Lung (tissue), 16 donors: ENCODE data around the gene MUC3A. TPM values are rescaled to one million over a fixed set of nuclear protein-coding genes. Genes with fewer than 3 reads are reported as not detected.

Experiments used
- ATAC-seq: fragments of 200-7000 bp; cut with Tn5 transposase; one replicate; pipeline ENCODE4 v1.9.1; 2020; ENCODE audit warnings: moderate number of reproducible peaks; ENCODE audit not compliant: insufficient read depth, low FRiP score
- DNase-seq, 3 donors: peaks; one replicate each; pipeline ENCODE4 v3.0.0-alpha.2; 2013 to 2017
- H3K27ac ChIP-seq, 2 donors: one replicate each; pipeline ENCODE4 v1.5.1; 2013; ENCODE audit warnings: mild to moderate bottlenecking in 2 of 2, moderate library complexity in 2 of 2, control low read depth in 1 of 2, inconsistent platforms in 1 of 2, low read depth in 1 of 2, low read length in 1 of 2
- H3K27me3 ChIP-seq, 3 donors: one replicate each; pipeline ENCODE4 v1.5.1; 2013; ENCODE audit warnings: low read length in 2 of 3; ENCODE audit not compliant: control insufficient read depth in 3 of 3, insufficient read depth in 3 of 3
- H3K36me3 ChIP-seq, 4 donors: one replicate each; pipeline ENCODE4 v1.5.1; 2013; ENCODE audit warnings: low read length in 4 of 4, mild to moderate bottlenecking in 1 of 4, moderate library complexity in 1 of 4; ENCODE audit not compliant: control insufficient read depth in 4 of 4, insufficient read depth in 4 of 4
- H3K4me1 ChIP-seq, 5 donors: one replicate each; pipeline ENCODE4 v1.5.1; 2013; ENCODE audit warnings: low read length in 5 of 5, mild to moderate bottlenecking in 2 of 5, moderate library complexity in 1 of 5; ENCODE audit not compliant: control insufficient read depth in 5 of 5, insufficient read depth in 5 of 5
- H3K4me3 ChIP-seq: one replicate; pipeline ENCODE4 v1.5.1; 2013; ENCODE audit warnings: mild to moderate bottlenecking, control low read depth, moderate library complexity
- H3K9ac ChIP-seq, 2 donors: one replicate each; pipeline ENCODE4 v1.5.1; 2013; ENCODE audit warnings: low read length in 2 of 2, control low read depth in 1 of 2; ENCODE audit not compliant: insufficient read depth in 1 of 2
- H3K9me3 ChIP-seq, 4 donors: one replicate each; pipeline ENCODE4 v1.5.1; 2013; ENCODE audit warnings: low read length in 3 of 4, mild to moderate bottlenecking in 1 of 4, moderate library complexity in 1 of 4; ENCODE audit not compliant: control insufficient read depth in 4 of 4, insufficient read depth in 3 of 4
- WGBS, 2 donors: extraction: QIAGEN DNeasy Blood & Tissue Kit; methylation state at CpG; one replicate each; pipeline ENCODE4 v1.1.7; 2013; 5-methylcytosine and 5-hydroxymethylcytosine counted together
- long read RNA-seq, 5 donors: transcript quantifications; one replicate each; lab custom pipeline, GENCODE V29; 2026
- polyA plus RNA-seq, 2 donors: library from polyadenylated mRNA; stranded (reverse); fragments of 200-250 nt; gene quantifications; one replicate each; pipeline ENCODE4 v1.2.1, GENCODE V29; 2013
- total RNA-seq, 2 donors: library from RNA; depleted of rRNA in 1 of 2; stranded (reverse); fragments of >200 nt in 1 of 2; gene quantifications; one replicate each; pipeline ENCODE4 v1.2.1, GENCODE V29; 2014 to 2021
- TF ChIP-seq, protein P1 (sequence below): IDR thresholded peaks from 2 replicates; pipeline ENCODE4 v1.5.1; 2012; ENCODE audit warnings: mild to moderate bottlenecking; ENCODE audit errors: control extremely low read depth, extremely low read depth
- donor health status: control.
- donor health status: control.
- donor health status: Bipolar disorder and iron deficiency.
- donor health status: healthy.
- donor health status: DM: yes; HTN: yes; CAD: no.

Gene MUC3A, protein sequence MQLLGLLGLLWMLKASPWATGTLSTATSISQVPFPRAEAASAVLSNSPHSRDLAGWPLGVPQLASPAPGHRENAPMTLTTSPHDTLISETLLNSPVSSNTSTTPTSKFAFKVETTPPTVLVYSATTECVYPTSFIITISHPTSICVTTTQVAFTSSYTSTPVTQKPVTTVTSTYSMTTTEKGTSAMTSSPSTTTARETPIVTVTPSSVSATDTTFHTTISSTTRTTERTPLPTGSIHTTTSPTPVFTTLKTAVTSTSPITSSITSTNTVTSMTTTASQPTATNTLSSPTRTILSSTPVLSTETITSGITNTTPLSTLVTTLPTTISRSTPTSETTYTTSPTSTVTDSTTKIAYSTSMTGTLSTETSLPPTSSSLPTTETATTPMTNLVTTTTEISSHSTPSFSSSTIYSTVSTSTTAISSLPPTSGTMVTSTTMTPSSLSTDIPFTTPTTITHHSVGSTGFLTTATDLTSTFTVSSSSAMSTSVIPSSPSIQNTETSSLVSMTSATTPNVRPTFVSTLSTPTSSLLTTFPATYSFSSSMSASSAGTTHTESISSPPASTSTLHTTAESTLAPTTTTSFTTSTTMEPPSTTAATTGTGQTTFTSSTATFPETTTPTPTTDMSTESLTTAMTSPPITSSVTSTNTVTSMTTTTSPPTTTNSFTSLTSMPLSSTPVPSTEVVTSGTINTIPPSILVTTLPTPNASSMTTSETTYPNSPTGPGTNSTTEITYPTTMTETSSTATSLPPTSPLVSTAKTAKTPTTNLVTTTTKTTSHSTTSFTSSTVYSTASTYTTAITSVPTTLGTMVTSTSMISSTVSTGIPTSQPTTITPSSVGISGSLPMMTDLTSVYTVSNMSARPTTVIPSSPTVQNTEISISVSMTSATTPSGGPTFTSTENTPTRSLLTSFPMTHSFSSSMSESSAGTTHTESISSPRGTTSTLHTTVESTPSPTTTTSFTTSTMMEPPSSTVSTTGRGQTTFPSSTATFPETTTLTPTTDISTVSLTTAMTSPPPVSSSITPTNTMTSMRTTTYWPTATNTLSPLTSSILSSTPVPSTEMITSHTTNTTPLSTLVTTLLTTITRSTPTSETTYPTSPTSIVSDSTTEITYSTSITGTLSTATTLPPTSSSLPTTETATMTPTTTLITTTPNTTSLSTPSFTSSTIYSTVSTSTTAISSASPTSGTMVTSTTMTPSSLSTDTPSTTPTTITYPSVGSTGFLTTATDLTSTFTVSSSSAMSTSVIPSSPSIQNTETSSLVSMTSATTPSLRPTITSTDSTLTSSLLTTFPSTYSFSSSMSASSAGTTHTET (N-terminal part only)
- total RNA-seq (1 to 10 TPM; 1.6 to 5.5 TPM), polyA plus RNA-seq (1 to 10 TPM in 1 of 2 donors, under 1 TPM in 1; 0.53 to 1.5 TPM)
- long read RNA-seq, donor 1 = 0 reads
- long read RNA-seq, donor 2, partial matches to known transcripts = 0 of 1 reads
- long read RNA-seq, donor 2, other reads (novel, unspliced or antisense) = 0 of 1 reads
- long read RNA-seq, donor 3 = 0 reads
- long read RNA-seq, donor 4 = 0 reads
- long read RNA-seq, donor 5 = 0 reads

DNA sequence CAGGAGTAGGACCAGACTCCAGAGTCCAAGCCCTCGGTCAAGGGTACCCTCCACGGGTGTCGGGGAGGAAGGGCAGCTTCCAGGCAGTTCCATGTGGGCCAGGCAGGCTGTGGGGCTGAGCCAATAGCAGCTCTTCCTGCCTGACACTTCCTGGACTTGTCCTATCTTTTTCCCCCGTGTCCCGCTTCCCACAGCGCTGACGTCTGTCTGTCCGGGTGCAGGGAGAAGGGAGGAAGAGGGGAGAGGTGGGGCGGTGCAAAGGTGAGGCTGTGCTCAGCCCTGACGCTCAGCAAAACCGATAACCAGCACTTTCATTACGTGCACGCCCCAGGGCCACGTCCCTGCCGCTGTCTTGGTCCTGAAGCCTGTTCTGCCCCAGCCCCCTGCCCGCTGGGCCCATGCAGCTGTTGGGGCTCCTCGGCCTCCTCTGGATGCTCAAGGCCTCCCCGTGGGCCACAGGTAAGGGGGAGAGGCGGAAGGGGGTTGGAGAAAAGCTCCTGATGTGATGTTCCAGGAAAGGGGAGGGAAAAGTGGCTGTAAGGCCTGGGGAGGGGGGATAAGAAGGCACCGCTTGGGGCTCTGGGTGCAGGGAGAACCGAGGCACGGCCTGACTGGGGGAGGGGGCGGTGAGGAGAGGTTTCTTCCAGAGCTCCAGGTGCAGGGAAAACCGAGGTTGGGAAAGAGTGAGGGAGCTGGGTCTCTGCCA, at the start of gene MUC3A:
Gene MUC3A, plus strand, starts transcription at position 308 of the 706 bp plus-strand sequence. Its CDS starts 91 bp downstream, at position 399.
- DNase-seq = no peak

DNA sequence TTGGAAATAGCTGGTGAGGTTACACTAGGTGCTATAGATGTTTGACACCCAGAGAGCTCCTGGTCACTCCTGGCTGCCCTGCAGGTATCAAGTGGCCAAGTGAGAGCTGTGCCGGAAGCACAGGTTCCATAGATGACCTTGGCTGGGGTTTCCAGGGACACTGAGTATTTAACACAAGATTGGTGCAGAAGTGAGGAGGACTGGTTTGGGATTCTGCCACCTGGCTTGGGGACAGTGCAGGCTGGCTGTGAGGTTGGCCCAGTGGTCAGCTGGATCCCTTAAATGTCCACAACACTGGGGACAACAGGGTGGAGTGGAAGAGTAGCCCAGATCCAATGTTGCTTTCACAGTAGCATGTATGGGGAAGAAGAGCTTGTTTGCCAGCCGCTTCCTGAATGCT, 48.4 kb upstream of the MUC3A start:
- H3K36me3 ChIP-seq = no peaks in the 10 kb centered on the region
- ATAC-seq (no peak), DNase-seq (no peak)
- H3K27me3 ChIP-seq = peaks cover 0 to 16% (median 15%) of the 10 kb centered on the region in 3 donors
- no peak overlapping the region for H3K9ac ChIP-seq
- 76 to 91% methylated on average over 2 of the region's 2 CpGs for WGBS, 2 donors
- TF ChIP-seq, protein P1, sequence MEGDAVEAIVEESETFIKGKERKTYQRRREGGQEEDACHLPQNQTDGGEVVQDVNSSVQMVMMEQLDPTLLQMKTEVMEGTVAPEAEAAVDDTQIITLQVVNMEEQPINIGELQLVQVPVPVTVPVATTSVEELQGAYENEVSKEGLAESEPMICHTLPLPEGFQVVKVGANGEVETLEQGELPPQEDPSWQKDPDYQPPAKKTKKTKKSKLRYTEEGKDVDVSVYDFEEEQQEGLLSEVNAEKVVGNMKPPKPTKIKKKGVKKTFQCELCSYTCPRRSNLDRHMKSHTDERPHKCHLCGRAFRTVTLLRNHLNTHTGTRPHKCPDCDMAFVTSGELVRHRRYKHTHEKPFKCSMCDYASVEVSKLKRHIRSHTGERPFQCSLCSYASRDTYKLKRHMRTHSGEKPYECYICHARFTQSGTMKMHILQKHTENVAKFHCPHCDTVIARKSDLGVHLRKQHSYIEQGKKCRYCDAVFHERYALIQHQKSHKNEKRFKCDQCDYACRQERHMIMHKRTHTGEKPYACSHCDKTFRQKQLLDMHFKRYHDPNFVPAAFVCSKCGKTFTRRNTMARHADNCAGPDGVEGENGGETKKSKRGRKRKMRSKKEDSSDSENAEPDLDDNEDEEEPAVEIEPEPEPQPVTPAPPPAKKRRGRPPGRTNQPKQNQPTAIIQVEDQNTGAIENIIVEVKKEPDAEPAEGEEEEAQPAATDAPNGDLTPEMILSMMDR = no peak
- H3K4me3 ChIP-seq = no peak overlapping the region
- H3K9me3 ChIP-seq = peaks cover 0 to 2% (median 0%) of the 10 kb centered on the region in 4 donors
- H3K4me1 ChIP-seq = peaks cover 0 to 8% (median 0%) of the 10 kb centered on the region in 5 donors
- H3K27ac ChIP-seq = no peak overlapping the region

More for the DNA sequence above, at the start of gene MUC3A:
- TF ChIP-seq, protein P1 = no peak
- Histone ChIP-seq H3K4me1 (no peaks in the 10 kb centered on the region), H3K27me3 (peaks cover 0 to 11% (median 3%) of the 10 kb centered on the region in 3 donors), H3K9ac (no peak within 1 kb of the TSS), H3K9me3 (peaks cover 0 to 9% (median 0%) of the 10 kb centered on the region in 4 donors), H3K36me3 (no peaks in the 10 kb centered on the region), H3K4me3 (no peak within 1 kb of the TSS), H3K27ac (no peak within 1 kb of the TSS)
- WGBS, 2 donors = 18 to 21% methylated on average over 24 of the region's 24 CpGs
- no peak for ATAC-seq

DNA sequence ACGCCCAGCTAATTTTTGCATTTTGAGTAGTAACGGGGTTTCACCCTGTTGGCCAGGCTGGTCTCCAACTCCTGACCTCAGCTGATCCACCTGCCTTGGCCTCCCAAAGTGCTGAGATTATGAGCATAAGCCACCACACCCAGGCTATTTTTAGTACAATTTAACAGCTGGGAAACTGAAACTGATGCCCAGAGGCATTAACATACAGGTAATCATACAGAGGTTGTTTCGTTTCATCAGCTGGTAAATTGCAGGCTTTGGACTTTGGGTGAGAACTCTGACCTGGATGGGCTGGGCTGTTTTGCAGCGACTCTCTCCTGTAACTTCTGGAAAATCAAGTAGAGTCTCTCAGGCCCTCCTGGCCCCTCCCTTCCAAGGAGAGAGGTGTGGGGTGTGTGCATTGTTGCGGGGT, 47.4 kb upstream of the MUC3A start:
- WGBS, 2 donors = 77 to 84% methylated on average over 5 of the region's 5 CpGs
- Histone ChIP-seq H3K27me3 (peaks cover 0 to 10% (median 9%) of the 10 kb centered on the region in 3 donors), H3K4me3 (no peak overlapping the region), H3K9me3 (peaks cover 0 to 2% (median 0%) of the 10 kb centered on the region in 4 donors), H3K4me1 (no peaks in the 10 kb centered on the region), H3K9ac (no peak overlapping the region), H3K27ac (no peak overlapping the region), H3K36me3 (no peaks in the 10 kb centered on the region)
- ATAC-seq (no peak), DNase-seq (no peak)
- TF ChIP-seq, protein P1 = no peak
